Urinary bladder (tissue), 4 donors: ENCODE results near the gene EIF2B1. TPM values are rescaled to one million over a fixed set of nuclear protein-coding genes. Genes with fewer than 3 reads are reported as not detected.
A peak's percentile ranks its signal among the peaks of the same experiment; 100 is the strongest.

ENCODE experiments used
- DNase-seq: peaks from one replicate; pipeline ENCODE4 v3.0.0-alpha.2; 2015; ENCODE audit errors: extremely low spot score
- H3K27ac ChIP-seq: one replicate; pipeline ENCODE4 v1.5.1; 2013; ENCODE audit warnings: low read depth, mild to moderate bottlenecking, moderate library complexity
- H3K36me3 ChIP-seq: one replicate; pipeline ENCODE4 v1.6.1; 2013; ENCODE audit warnings: mild to moderate bottlenecking, moderate library complexity; ENCODE audit not compliant: insufficient read depth
- H3K4me1 ChIP-seq: one replicate; pipeline ENCODE4 v1.6.1; 2013; ENCODE audit warnings: mild to moderate bottlenecking, moderate library complexity; ENCODE audit not compliant: insufficient read depth
- H3K4me3 ChIP-seq: one replicate; pipeline ENCODE4 v1.5.1; 2013; ENCODE audit warnings: low read depth, low read length
- WGBS: extraction: QIAGEN DNeasy Blood & Tissue Kit; methylation state at CpG from one replicate; pipeline ENCODE4 v1.1.7; 2013; 5-methylcytosine and 5-hydroxymethylcytosine counted together
- polyA plus RNA-seq: library from polyadenylated mRNA; stranded (reverse); fragments of 200-250 nt; gene quantifications from one replicate; pipeline ENCODE4 v1.2.3, GENCODE V29; 2013
- total RNA-seq: library from RNA; depleted of rRNA; stranded (reverse); fragments of >200 nt; gene quantifications from one replicate; pipeline ENCODE4 v1.2.3, GENCODE V29; 2014
- donor health status: healthy with polysubstance abuse.
- donor health status: healthy.

Gene EIF2B1
- total and polyA plus RNA-seq, 2 donors: 26.7 to 42.1 TPM

DNA sequence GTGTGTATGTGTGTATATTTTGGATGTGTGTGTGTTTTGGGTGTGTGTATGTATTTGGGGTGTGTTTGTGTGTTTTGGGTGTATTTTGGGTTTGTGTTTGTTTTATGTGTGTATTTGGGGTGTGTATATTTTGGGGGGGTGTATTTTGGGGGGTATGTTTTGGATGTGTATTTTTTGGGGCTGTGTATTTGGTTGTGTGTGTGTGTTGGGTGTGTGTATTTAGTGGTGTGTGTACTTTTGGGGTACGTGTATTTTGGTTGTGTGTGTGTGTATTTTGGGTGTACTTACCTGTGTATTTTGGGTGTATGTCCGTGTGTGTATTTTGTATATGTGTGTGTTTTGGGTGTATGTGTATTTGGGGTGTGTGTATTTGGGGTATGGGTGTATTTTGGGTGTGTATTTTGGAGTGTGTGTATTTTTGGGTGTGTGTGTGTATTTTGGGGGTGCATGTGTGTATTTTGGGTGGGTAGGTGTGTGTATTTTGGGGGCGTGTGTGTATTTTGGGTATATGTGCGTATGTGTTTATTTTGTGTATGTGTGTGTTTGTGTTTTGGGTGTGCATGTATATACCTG, 20.7 kb upstream of the EIF2B1 start:
- H3K36me3 ChIP-seq: peaks cover 6% of the 10 kb centered on the region

DNA sequence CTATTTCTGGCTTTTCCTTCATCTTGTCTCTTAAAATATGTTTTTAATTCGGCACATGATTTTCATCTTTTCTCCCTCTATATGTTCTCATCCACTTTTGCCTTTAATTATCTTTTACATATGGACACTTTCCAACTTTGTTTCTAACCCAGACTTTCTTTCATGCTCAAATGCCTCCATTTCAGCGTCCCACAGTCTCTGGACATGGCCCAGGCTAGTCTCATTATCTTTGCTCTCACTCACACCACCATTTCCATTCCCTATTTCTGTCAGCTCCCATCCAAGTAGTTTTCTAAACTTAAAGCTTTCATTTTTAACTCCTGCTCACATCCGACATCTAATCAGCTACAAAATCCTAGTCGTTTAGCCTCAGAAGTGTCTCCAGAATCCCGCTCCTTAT, 14.9 kb upstream of the EIF2B1 start:
- DNase-seq: no peak
- peaks cover 6% of the 10 kb centered on the region for H3K36me3 ChIP-seq
- H3K4me1 ChIP-seq: no peaks in the 10 kb centered on the region
- WGBS: 94% methylated on average over 5 of the region's 5 CpGs
- no peak overlapping the region for H3K4me3 ChIP-seq
- H3K27ac ChIP-seq: no peak overlapping the region

More for the DNA sequence above, 20.7 kb upstream of the EIF2B1 start:
- Histone ChIP-seq H3K4me3 (no peak overlapping the region), H3K4me1 (no peaks in the 10 kb centered on the region), H3K27ac (no peak overlapping the region)
- WGBS: 96% methylated on average over 4 of the region's 4 CpGs
- DNase-seq: no peak

DNA sequence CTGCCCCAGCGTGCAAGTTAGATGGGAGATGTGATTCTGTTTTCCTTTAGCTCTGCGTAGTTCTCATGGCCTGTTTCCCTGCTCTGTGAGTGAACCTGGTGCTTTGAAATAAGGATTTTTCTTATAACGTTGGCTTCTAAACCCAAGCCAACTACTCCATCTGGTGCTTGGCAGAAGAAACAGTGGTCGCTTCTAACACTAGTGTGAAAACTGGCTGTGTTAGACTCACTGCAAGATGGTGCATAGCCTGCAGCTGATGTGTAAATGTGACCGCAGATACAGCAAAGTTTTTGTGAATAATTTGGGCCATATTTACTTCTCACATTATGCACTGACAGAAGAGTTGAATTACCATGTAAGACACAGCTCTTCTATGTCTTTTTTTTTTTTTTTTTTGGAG, 12.4 kb upstream of the EIF2B1 start:
- Histone ChIP-seq H3K4me3 (no peak overlapping the region), H3K27ac (no peak overlapping the region), H3K36me3 (peaks cover 6% of the 10 kb centered on the region), H3K4me1 (no peaks in the 10 kb centered on the region)
- 87% methylated on average over 5 of the region's 5 CpGs for WGBS
- no peak for DNase-seq

DNA sequence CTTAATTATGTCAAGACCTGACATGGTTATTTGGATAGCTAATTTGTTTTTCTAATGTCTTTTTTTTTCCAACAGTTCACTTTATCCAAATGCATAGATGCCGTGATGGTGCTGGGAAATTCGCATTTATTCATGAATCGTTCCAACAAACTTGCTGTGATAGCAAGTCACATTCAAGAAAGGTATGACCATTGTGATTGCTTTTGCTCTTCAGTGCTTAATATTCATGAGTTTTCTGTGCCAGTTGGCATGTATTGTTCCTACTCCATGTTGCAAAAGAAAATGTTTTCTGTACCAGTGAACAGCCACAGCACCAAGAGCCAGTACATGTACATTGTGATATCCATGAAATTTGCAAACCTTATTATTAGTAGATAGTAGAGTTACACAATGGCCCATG, 11.9 kb upstream of the EIF2B1 start:
- Histone ChIP-seq H3K4me3 (no peak overlapping the region), H3K27ac (no peak overlapping the region), H3K36me3 (peaks cover 6% of the 10 kb centered on the region), H3K4me1 (no peaks in the 10 kb centered on the region)
- DNase-seq: no peak
- 97% methylated on average over 3 of the region's 3 CpGs for WGBS

DNA sequence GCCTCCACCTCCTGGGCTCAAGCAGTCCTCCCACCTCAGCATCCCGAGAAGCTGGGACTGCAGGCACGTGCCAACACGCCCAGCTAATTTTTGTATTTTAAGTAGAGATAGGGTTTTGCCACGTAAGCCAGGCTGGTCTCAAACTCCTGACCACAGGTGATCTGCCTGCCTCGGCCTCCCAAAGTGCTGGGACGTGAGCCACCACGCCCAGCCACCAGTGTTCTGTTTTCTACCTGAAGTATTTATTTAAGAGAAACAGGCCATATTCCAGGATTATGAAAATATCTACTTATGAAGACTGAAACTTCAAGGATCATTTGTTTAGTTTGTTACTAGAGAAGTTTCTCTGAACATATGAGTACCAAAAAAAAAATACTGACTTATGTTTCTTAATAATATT, 10.4 kb upstream of the EIF2B1 start:
- Histone ChIP-seq H3K36me3 (peaks cover 6% of the 10 kb centered on the region), H3K4me1 (no peaks in the 10 kb centered on the region), H3K4me3 (no peak overlapping the region), H3K27ac (no peak overlapping the region)
- WGBS: 81% methylated on average over 7 of the region's 7 CpGs
- no peak for DNase-seq

DNA sequence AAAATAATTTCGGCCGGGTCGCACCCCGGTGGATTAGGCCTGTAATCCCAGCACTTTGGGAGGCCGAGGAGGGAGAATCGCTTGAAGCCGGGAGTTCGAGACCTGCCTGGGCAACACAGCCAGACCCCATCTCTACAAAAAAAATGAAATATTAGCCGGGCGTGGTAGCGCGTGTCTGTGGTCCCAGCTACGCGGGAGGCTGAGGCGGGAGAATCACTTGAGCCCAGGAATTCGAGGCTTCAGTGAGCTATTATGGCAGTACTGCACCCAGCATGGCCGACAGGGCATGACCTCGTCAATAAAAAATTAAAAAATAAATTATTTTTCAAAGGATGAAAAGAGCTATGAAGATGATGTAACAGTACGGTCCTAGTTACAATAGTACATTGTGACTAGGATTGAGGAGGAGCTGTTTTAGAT, 666 bp upstream of the EIF2B1 start:
- H3K36me3 ChIP-seq: no peaks in the 10 kb centered on the region
- no peak for DNase-seq
- WGBS: 10% methylated on average over 19 of the region's 19 CpGs
- peak overlapping the region; percentile 52 for H3K27ac ChIP-seq
- H3K4me1 ChIP-seq: no peaks in the 10 kb centered on the region
- H3K4me3 ChIP-seq: peak overlapping the region; percentile 94

DNA sequence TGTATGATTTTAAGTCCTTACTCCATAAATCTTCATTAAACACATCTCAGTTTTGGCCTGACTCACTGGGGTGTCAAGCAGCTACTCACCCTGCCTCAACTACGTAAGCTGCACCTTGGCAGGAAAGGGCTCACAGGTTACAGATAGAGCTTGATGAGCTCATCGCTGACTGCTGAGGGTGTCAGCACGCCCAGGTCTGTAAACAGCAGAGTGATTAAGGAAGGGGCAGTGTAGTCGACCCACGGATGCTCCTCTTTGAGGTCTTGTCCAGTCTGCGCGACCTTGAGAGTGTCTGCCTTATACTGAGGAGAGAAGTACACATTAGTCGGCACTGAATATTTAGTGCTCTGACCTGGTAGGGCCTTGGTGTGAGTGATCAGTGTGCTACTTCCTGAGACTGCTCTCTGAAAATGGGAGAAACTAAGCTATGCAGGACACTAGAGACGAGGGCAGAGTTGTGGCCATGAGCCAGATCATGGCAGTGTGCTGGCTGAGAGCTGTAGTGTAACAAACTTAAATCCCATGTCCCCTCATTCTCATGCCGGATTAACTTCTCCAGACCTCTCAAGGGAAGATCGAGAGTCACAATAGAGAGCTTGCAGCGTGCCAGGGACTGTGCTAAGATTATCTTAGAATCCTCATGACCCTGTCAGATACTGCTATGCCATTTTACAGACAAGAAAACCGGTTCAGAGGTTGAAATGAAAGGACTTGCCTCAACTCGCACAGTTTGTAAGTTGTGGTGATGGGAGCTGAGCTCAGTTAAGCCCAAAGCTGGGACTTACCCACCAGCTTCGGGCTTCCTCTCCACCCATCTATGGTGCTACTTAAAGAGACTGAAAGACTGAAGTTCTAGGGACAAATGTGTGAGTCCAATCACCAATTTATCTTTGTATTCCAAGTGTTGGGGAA, 11.6 kb downstream of the EIF2B1 start:
- Histone ChIP-seq H3K27ac (no peak overlapping the region), H3K4me3 (no peak overlapping the region), H3K4me1 (no peaks in the 10 kb centered on the region), H3K36me3 (peaks cover 5% of the 10 kb centered on the region)
- WGBS: 84% methylated on average over 15 of the region's 15 CpGs
- no peak for DNase-seq

DNA sequence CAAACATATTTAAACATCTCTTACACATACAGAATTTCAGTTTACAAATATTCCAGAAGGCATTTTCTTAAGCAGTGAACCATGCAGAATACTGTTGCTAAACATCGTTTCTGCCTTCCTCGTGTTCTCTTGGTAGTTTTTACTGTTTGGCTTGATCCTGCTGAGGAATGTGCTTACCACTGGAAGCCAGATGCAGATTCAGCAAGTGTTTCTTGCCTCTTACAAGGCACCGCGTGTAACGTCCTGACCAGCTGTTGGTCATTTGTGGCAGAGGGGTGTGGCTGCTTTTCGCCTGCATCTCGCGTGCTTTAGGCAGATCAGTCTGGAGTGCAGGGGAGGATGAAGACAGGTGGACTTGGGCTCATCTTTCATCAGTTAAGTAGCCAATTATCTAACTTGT, 12.4 kb downstream of the EIF2B1 start:
- DNase-seq: no peak
- no peaks in the 10 kb centered on the region for H3K4me1 ChIP-seq
- no peak overlapping the region for H3K4me3 ChIP-seq
- H3K27ac ChIP-seq: no peak overlapping the region
- 74% methylated on average over 8 of the region's 8 CpGs for WGBS
- peaks cover 3% of the 10 kb centered on the region for H3K36me3 ChIP-seq

DNA sequence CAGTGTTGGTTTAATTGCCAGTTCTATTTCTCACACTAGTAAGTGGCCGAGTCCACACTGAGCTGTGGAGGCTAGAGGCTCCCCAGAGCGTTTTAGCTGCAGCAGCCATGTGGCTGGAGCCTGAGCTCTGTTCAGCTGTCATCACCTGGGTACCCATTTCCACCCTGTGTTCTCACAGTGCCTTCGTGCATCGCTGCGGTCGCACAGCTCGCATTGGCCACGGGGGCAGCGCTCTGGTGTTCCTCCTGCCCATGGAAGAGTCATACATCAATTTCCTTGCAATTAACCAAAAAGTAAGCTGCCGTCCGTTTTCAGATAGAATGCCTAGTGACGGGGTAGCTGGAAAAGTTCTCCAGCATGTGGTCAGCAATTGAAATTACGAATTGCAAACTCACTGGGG, 15.9 kb downstream of the EIF2B1 start:
- Histone ChIP-seq H3K36me3 (peaks cover 3% of the 10 kb centered on the region), H3K27ac (no peak overlapping the region), H3K4me1 (no peaks in the 10 kb centered on the region), H3K4me3 (no peak overlapping the region)
- WGBS: 87% methylated on average over 13 of the region's 13 CpGs
- DNase-seq: no peak

DNA sequence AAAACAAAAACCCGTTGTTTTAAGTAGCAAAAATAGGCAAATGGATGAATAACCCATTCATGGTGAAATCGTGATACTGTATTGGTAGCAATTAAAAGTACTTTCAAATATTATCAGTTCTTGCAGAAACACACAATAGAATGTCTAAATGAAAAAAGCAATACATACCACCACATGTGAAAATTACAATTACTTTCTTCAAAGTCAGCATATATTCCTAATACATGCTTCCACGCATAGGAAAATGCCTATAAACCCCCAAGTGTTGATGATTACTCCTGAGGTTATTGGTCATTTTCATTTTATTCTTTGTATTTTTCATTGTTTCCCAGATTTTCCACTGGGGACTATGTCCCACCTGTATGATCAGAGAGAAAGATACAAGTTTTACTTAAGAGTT, 16.3 kb downstream of the EIF2B1 start:
- H3K36me3 ChIP-seq: peaks cover 3% of the 10 kb centered on the region
- WGBS: 88% methylated on average over 3 of the region's 3 CpGs
- no peaks in the 10 kb centered on the region for H3K4me1 ChIP-seq
- H3K4me3 ChIP-seq: no peak overlapping the region
- no peak for DNase-seq
- H3K27ac ChIP-seq: no peak overlapping the region

DNA sequence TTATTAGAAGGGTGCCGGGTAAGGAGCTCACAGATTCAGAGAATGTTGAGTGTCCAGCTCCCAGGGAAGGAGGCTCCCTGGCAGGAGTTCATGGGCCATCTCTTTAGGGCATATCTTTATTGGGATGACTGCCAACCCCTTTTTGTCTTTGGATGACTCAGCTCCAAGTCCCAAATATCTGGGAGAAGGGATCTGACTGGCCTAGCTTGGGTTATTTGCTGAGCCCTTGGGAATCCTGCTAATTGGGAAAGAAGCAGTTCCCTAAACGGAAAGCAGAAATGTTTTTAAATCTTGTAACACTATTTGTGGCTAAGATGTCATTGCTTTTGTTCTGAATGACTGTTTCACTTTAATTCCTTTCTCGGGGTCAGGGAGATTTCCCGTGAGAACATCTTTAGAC, 19.0 kb downstream of the EIF2B1 start:
- peaks cover 3% of the 10 kb centered on the region for H3K36me3 ChIP-seq
- 74% methylated on average over 4 of the region's 4 CpGs for WGBS
- H3K4me3 ChIP-seq: no peak overlapping the region
- no peak for DNase-seq
- no peaks in the 10 kb centered on the region for H3K4me1 ChIP-seq
- no peak overlapping the region for H3K27ac ChIP-seq

DNA sequence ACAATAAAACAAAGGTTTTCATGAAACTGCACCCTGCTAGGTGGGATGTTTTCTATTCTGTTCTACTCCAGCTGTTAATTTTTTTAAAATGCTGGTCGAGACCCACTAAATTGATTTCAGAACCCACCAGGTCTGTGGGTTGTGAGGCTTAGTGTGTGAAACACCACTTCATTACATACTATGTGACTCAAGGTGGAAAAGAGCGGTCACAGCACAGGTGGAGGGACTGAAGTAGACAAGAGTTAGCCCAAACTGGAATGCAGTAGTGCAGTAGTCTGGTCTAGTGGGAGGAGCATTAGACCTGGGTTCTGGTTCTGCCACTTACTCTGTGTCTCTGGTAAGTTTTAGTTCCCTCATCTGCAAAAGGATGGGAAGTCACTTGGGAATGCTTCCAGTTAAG, 19.4 kb downstream of the EIF2B1 start:
- Histone ChIP-seq H3K27ac (no peak overlapping the region), H3K4me3 (no peak overlapping the region), H3K36me3 (peaks cover 3% of the 10 kb centered on the region), H3K4me1 (no peaks in the 10 kb centered on the region)
- 96% methylated on average over 2 of the region's 2 CpGs for whole genome bisulfite sequencing
- no peak for DNase-seq

DNA sequence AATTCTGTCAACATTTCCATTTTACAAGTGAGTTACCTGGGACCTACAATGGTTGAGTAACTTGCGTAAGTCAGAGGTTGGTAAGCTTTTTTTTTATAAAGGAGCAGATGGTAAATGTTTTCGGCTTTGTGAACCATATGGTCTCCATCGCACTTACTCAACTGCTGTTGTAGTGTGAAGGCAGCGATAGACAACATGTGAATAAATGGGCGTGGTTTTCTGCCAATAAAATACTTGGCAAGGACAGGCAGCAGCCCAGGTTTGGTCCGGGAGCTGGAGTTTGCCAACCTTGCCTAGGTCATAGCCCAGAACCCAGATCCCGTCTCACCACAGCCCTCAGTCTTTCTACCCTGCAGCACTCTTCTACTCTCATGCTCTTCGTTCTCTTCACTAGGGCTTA, 25.3 kb downstream of the EIF2B1 start:
- Histone ChIP-seq H3K27ac (no peak overlapping the region), H3K4me1 (no peaks in the 10 kb centered on the region), H3K4me3 (no peak overlapping the region), H3K36me3 (peaks cover 3% of the 10 kb centered on the region)
- WGBS: 87% methylated on average over 8 of the region's 8 CpGs
- DNase-seq: no peak

DNA sequence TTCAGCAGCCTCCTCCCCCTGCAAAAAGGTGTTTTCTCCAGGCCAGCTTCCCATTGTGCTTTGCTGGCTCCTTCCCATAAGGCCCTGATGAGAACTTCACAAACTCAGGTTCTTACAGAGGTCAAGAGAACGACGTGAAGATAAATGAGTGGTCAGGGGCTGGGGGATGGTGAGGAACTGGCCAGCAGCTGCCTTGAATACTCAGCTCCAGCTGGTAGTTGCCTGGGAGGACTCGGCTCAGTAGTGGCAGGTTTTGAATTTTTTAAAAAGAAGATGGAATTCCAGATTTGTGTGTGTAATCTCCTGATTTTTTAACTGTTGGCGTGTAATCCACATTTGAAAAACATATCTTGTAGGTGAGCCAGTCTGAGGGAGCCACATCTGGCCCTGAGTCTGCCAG, 25.7 kb downstream of the EIF2B1 start:
- Histone ChIP-seq H3K27ac (no peak overlapping the region), H3K4me3 (no peak overlapping the region), H3K4me1 (no peaks in the 10 kb centered on the region), H3K36me3 (peaks cover 3% of the 10 kb centered on the region)
- 86% methylated on average over 4 of the region's 4 CpGs for WGBS
- DNase-seq: no peak
